Cardiac muscle cell (in vitro differentiated cells and primary cell): ENCODE measurements around the gene VGLL4. TPM values are rescaled to one million over a fixed set of nuclear protein-coding genes. Genes with fewer than 3 reads are reported as not detected.

Experiments
- DNase-seq, 2 donors: peaks; one replicate each; pipeline versions ENCODE4 v3.0.0 to v3.0.0-alpha.2; 2010 to 2017; ENCODE audit warnings: low read depth in 1 of 2, low spot score in 1 of 2
- H3K27ac ChIP-seq: fragments of 200-600 bp; sonication (generic); 2 replicates; pipeline ENCODE4 v1.5.1; 2016
- H3K27me3 ChIP-seq: fragments of 200-600 bp; sonication (generic); 2 replicates; pipeline ENCODE4 v1.6.0; 2016; ENCODE audit warnings: control low read depth
- H3K36me3 ChIP-seq: fragments of 200-600 bp; sonication (generic); 2 replicates; pipeline ENCODE4 v1.5.1; 2016; ENCODE audit warnings: control low read depth
- H3K4me1 ChIP-seq: fragments of 200-600 bp; sonication (generic); 2 replicates; pipeline ENCODE4 v1.8.1; 2017; ENCODE audit warnings: low read depth, mild to moderate bottlenecking, mixed run types
- H3K4me3 ChIP-seq: fragments of 200-600 bp; sonication (generic); 2 replicates; pipeline ENCODE4 v1.5.1; 2016; ENCODE audit warnings: mild to moderate bottlenecking
- H3K9me3 ChIP-seq: fragments of 200-600 bp; sonication (generic); 2 replicates; pipeline ENCODE4 v1.5.1; 2017; ENCODE audit warnings: low read depth, mild to moderate bottlenecking, control low read depth
- CTCF ChIP-seq: IDR thresholded peaks from 2 replicates; pipeline ENCODE4 v1.5.1; 2012; ENCODE audit warnings: low read depth, mild to moderate bottlenecking, low read length
- polyA plus RNA-seq: library from polyadenylated mRNA; unstranded; fragments of >200 nt; fragmentation: Nextera tagmentation; extraction: Ambion mirVana; gene quantifications from 2 replicates; pipeline ENCODE4 v1.2.1, GENCODE V29; 2016
- total RNA-seq: library from RNA; depleted of rRNA; stranded (reverse); fragments of >200 nt; gene quantifications from 2 replicates; pipeline ENCODE4 v1.2.3, GENCODE V29; 2016

VGLL4 gene
- total and polyA plus RNA-seq, 2 experiments from 2014 or later, result 62.9 to 147 TPM

GRCh38 chr3:11613319-11613718 is 30.4 kb downstream of the VGLL4 start:
- Histone ChIP-seq H3K27ac (no peak overlapping the region), H3K27me3 (no peaks in the 10 kb centered on the region), H3K9me3 (no peaks in the 10 kb centered on the region), H3K4me1 (peaks cover 61% of the 10 kb centered on the region), H3K4me3 (no peak overlapping the region), H3K36me3 (no peaks in the 10 kb centered on the region)
- TF ChIP-seq CTCF, result no peak
- no peak for DNase-seq

- no peaks in the 10 kb centered on the region for H3K36me3 ChIP-seq
- DNase-seq, result no peak
- H3K27me3 ChIP-seq, result no peaks in the 10 kb centered on the region
- no peak overlapping the region for H3K4me3 ChIP-seq
- TF ChIP-seq CTCF, result no peak
- peaks cover 64% of the 10 kb centered on the region for H3K4me1 ChIP-seq
- no peaks in the 10 kb centered on the region for H3K9me3 ChIP-seq
- H3K27ac ChIP-seq, result peak overlapping the region; percentile 31
Observed at GRCh38 chr3:11612515-11613188, 31.1 kb downstream of the VGLL4 start.

GRCh38 chr3:11611341-11611799 is 32.3 kb downstream of the VGLL4 start:
- H3K27me3 ChIP-seq, result no peaks in the 10 kb centered on the region
- TF ChIP-seq CTCF, result no peak
- no peak overlapping the region for H3K4me3 ChIP-seq
- peaks cover 68% of the 10 kb centered on the region for H3K4me1 ChIP-seq
- no peaks in the 10 kb centered on the region for H3K9me3 ChIP-seq
- H3K27ac ChIP-seq, result peak overlapping the region; percentile 31
- no peaks in the 10 kb centered on the region for H3K36me3 ChIP-seq
- DNase-seq, result no peak

- Histone ChIP-seq H3K9me3 (no peaks in the 10 kb centered on the region), H3K27me3 (no peaks in the 10 kb centered on the region), H3K4me1 (peaks cover 67% of the 10 kb centered on the region), H3K27ac (peak overlapping the region; percentile 31), H3K36me3 (no peaks in the 10 kb centered on the region), H3K4me3 (no peak overlapping the region)
- DNase-seq, result no peak
- no peak for TF ChIP-seq CTCF
Observed at GRCh38 chr3:11610700-11611275, 32.9 kb downstream of the VGLL4 start.

GRCh38 chr3:11610044-11610671 is 33.6 kb downstream of the VGLL4 start:
- H3K4me3 ChIP-seq, result no peak overlapping the region
- DNase-seq, result peak in 1 of 2 donors; percentile 78
- no peaks in the 10 kb centered on the region for H3K9me3 ChIP-seq
- no peak for TF ChIP-seq CTCF
- no peaks in the 10 kb centered on the region for H3K27me3 ChIP-seq
- peak overlapping the region; percentile 31 for H3K27ac ChIP-seq
- H3K4me1 ChIP-seq, result peaks cover 70% of the 10 kb centered on the region
- no peaks in the 10 kb centered on the region for H3K36me3 ChIP-seq
